GM23338 (cell line): ENCODE results near the gene FAM117B. TPM values are rescaled to one million over a fixed set of nuclear protein-coding genes. Genes with fewer than 3 reads are reported as not detected.

Source experiments
- ATAC-seq: fragments of 200-7000 bp; cut with Tn5 transposase; 3 replicates; pipeline ENCODE4 v1.9.1; 2020
- DNase-seq: peaks from one replicate; pipeline ENCODE4 v3.0.0-alpha.2; 2015; ENCODE audit warnings: low spot score
- H2AFZ ChIP-seq: fragments of 200-600 bp; sonication (generic); 2 replicates; pipeline ENCODE4 v1.8.0; 2016; ENCODE audit warnings: antibody characterized with exemption, mild to moderate bottlenecking, moderate library complexity
- H3F3A ChIP-seq: fragments of 200-600 bp; sonication (generic); replicated peaks from 2 replicates; pipeline ENCODE4 v1.8.0; 2017; ENCODE audit warnings: antibody characterized with exemption, mixed run types, low read depth
- H3K27ac ChIP-seq: fragments of 200-600 bp; sonication (generic); 2 replicates; pipeline ENCODE4 v1.6.1; 2016; ENCODE audit warnings: low read depth
- H3K27me3 ChIP-seq: fragments of 200-600 bp; sonication (generic); 2 replicates; pipeline ENCODE4 v1.8.0; 2016; ENCODE audit warnings: mild to moderate bottlenecking, mixed run types, moderate library complexity; ENCODE audit not compliant: insufficient read depth
- H3K36me3 ChIP-seq: fragments of 200-600 bp; sonication (generic); 2 replicates; pipeline ENCODE4 v1.8.0; 2016; ENCODE audit warnings: mild to moderate bottlenecking; ENCODE audit not compliant: insufficient read depth
- H3K4me1 ChIP-seq: fragments of 200-600 bp; sonication (generic); 2 replicates; pipeline ENCODE4 v1.8.0; 2016; ENCODE audit warnings: mild to moderate bottlenecking, moderate library complexity; ENCODE audit not compliant: insufficient read depth
- H3K4me2 ChIP-seq: fragments of 200-600 bp; sonication (generic); 2 replicates; pipeline ENCODE4 v1.7.1; 2017; ENCODE audit warnings: mixed run types
- H3K4me3 ChIP-seq: fragments of 200-600 bp; sonication (generic); 2 replicates; pipeline ENCODE4 v1.6.1; 2016; ENCODE audit warnings: mixed run types
- H3K79me2 ChIP-seq: fragments of 200-600 bp; sonication (generic); replicated peaks from 2 replicates; pipeline ENCODE4 v1.8.0; 2017; ENCODE audit warnings: mild to moderate bottlenecking; ENCODE audit not compliant: insufficient read depth
- H3K9me2 ChIP-seq: fragments of 200-600 bp; sonication (generic); 2 replicates; pipeline ENCODE4 v1.8.0; 2017; ENCODE audit not compliant: insufficient read depth
- H4K20me1 ChIP-seq: fragments of 200-600 bp; sonication (generic); replicated peaks from 2 replicates; pipeline ENCODE4 v1.8.0; 2017; ENCODE audit warnings: mild to moderate bottlenecking; ENCODE audit not compliant: insufficient read depth
- H3K27ac Mint-ChIP-seq: 2 replicates; pipeline ENCODE4 v1.8.0; 2020; ENCODE audit warnings: inconsistent platforms, mild to moderate bottlenecking, moderate library complexity, mixed read lengths
- H3K27me3 Mint-ChIP-seq: 3 replicates; pipeline ENCODE4 v1.8.0; 2022; ENCODE audit warnings: low read depth, mild to moderate bottlenecking, moderate library complexity, mixed read lengths, inconsistent platforms; ENCODE audit not compliant: insufficient read depth, poor library complexity
- H3K36me3 Mint-ChIP-seq: 3 replicates; pipeline ENCODE4 v1.8.0; 2021; ENCODE audit warnings: low read depth, mild to moderate bottlenecking, inconsistent platforms, moderate library complexity, mixed read lengths
- H3K4me1 Mint-ChIP-seq: 3 replicates; pipeline ENCODE4 v1.8.0; 2020; ENCODE audit warnings: mild to moderate bottlenecking, inconsistent platforms, mixed read lengths
- H3K4me3 Mint-ChIP-seq: 3 replicates; pipeline ENCODE4 v1.8.0; 2021; ENCODE audit warnings: moderate library complexity, mild to moderate bottlenecking, inconsistent platforms, mixed read lengths
- H3K9me3 Mint-ChIP-seq: 3 replicates; pipeline ENCODE4 v1.8.0; 2020; ENCODE audit warnings: moderate library complexity, mild to moderate bottlenecking, inconsistent platforms, mixed read lengths
- CREB1 ChIP-seq: fragments of 250-450 bp; sonication (Bioruptor Pico); IDR thresholded peaks from 2 replicates; pipeline ENCODE4 v1.5.0; 2020; ENCODE audit warnings: low read depth, mild to moderate bottlenecking, moderate library complexity
- EZH2phosphoT487 ChIP-seq: fragments of 200-600 bp; sonication (generic); IDR thresholded peaks from one replicate; pipeline ENCODE4 v1.8.1; 2018; ENCODE audit warnings: antibody characterized with exemption; ENCODE audit not compliant: unreplicated experiment
- JUNB ChIP-seq: IDR thresholded peaks from one replicate; pipeline ENCODE4 v1.6.1; 2016; ENCODE audit warnings: antibody characterized with exemption; ENCODE audit not compliant: unreplicated experiment
- NANOG ChIP-seq: IDR thresholded peaks from 2 replicates; pipeline ENCODE4 v1.6.1; 2016; ENCODE audit warnings: antibody characterized with exemption, borderline replicate concordance
- POLR2AphosphoS5 ChIP-seq: IDR thresholded peaks from 2 replicates; pipeline ENCODE4 v1.6.1; 2016; ENCODE audit warnings: antibody characterized with exemption, low read depth
- STAT1 ChIP-seq: IDR thresholded peaks from one replicate; pipeline ENCODE4 v1.6.1; 2016; ENCODE audit warnings: antibody characterized with exemption; ENCODE audit not compliant: unreplicated experiment
- ZNF331 ChIP-seq: fragments of 250-450 bp; sonication (Bioruptor Pico); IDR thresholded peaks from 2 replicates; pipeline ENCODE4 v1.5.0; 2020; ENCODE audit warnings: low read depth, mild to moderate bottlenecking, moderate library complexity
- polyA plus RNA-seq: library from polyadenylated mRNA; unstranded; fragments of >200 nt; fragmentation: Nextera tagmentation; extraction: Ambion mirVana; gene quantifications from 2 replicates; pipeline ENCODE4 v1.2.1, GENCODE V29; 2016
- total RNA-seq: library from RNA; depleted of rRNA; stranded (reverse); fragments of >200 nt; shearing (Covaris generic); gene quantifications from 2 replicates; pipeline ENCODE4 v1.2.3, GENCODE V29; 2014
- TF ChIP-seq, protein P1 (sequence below), 2 experiments: fragments of 200-600 bp in 1 of 2; sonication (generic) in 1 of 2; conservative IDR thresholded peaks; 2 replicates each; pipeline versions ENCODE4 v1.5.1 to v1.6.1; 2016 to 2017; ENCODE audit warnings: antibody characterized with exemption in 2 of 2, low read depth in 2 of 2, mild to moderate bottlenecking in 2 of 2, moderate library complexity in 1 of 2
- TF ChIP-seq, protein P2 (sequence below): IDR thresholded peaks from one replicate; pipeline ENCODE4 v1.6.1; 2018; ENCODE audit warnings: antibody characterized with exemption; ENCODE audit not compliant: unreplicated experiment
- TF ChIP-seq, protein P3 (sequence below): fragments of 250-450 bp; sonication (Bioruptor Pico); IDR thresholded peaks from 2 replicates; pipeline ENCODE4 v1.5.0; 2020; ENCODE audit warnings: mild to moderate bottlenecking, moderate library complexity

FAM117B gene
- total and polyA plus RNA-seq, 2 experiments from 2014 or later = 8.4 to 23.0 TPM

DNA sequence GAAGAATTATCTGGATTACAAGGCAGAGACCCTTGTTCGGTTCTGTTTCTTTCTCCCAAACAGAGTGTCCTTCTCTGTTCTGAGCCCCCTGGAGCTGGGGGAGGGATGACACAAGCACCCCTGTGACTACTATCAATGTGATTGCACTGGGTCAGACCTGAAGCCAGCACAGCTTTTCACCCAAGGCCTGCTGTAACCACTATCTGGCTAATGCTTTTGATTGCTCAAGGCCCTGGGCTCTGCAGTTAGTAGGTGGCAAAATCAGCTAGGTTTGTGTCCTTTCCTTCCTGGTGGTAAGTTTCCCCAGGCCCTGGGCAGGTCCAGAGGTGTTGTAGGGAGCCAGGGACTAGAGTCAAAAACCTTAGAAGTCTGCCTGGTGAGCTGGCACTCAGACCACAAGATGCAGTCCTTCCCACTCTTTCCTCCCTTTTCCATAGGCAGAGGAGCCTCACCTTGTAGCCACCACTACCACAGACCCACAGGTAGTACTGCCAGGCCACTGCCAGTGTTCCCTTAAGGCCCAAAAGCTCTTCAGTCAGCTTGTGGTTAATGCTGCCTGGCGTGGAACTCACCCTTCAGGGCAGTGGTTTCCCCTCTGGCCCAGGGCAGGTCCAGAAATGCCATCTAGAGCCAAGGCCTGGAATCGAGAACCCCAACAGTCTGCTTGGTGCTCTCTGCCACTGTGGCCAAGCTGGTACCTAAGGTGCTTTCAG is 83.0 kb downstream of the FAM117B start (continued):
- no peak for TF ChIP-seq CREB1
- no peak for TF ChIP-seq JUNB
- TF ChIP-seq ZNF331 (CRISPR knock-in tag) = no peak
- TF ChIP-seq POLR2AphosphoS5 = no peak
- TF ChIP-seq NANOG = no peak
- TF ChIP-seq, protein P1, sequence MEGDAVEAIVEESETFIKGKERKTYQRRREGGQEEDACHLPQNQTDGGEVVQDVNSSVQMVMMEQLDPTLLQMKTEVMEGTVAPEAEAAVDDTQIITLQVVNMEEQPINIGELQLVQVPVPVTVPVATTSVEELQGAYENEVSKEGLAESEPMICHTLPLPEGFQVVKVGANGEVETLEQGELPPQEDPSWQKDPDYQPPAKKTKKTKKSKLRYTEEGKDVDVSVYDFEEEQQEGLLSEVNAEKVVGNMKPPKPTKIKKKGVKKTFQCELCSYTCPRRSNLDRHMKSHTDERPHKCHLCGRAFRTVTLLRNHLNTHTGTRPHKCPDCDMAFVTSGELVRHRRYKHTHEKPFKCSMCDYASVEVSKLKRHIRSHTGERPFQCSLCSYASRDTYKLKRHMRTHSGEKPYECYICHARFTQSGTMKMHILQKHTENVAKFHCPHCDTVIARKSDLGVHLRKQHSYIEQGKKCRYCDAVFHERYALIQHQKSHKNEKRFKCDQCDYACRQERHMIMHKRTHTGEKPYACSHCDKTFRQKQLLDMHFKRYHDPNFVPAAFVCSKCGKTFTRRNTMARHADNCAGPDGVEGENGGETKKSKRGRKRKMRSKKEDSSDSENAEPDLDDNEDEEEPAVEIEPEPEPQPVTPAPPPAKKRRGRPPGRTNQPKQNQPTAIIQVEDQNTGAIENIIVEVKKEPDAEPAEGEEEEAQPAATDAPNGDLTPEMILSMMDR (conservative IDR thresholded peaks at IDR 0.05; ENCODE audit: low read depth in 2 of 2) = no peak

DNA sequence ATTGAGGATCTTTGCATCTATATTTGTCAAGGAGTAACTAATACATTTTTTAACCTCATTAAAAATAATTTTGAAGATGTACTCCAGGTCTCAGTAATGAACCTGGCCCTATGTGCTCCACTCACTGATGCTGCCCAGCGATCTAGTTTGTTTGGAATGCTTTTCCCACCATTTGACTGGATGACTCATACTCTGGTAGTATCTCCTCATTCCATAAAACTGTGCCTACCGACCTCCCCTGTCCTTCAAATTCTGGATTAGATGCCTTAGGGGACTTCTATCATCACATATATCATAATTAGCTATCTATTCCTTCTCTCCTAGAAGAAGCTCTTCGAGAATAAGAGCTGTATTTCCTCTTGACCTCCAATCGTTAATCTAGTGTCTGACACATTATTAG is 83.8 kb downstream of the FAM117B start:
- H3K4me3 Mint-ChIP-seq = no peak overlapping the region
- no peak for TF ChIP-seq NANOG
- TF ChIP-seq, protein P1 (conservative IDR thresholded peaks at IDR 0.05; ENCODE audit: low read depth in 2 of 2) = no peak
- TF ChIP-seq POLR2AphosphoS5 = no peak
- TF ChIP-seq, protein P2, sequence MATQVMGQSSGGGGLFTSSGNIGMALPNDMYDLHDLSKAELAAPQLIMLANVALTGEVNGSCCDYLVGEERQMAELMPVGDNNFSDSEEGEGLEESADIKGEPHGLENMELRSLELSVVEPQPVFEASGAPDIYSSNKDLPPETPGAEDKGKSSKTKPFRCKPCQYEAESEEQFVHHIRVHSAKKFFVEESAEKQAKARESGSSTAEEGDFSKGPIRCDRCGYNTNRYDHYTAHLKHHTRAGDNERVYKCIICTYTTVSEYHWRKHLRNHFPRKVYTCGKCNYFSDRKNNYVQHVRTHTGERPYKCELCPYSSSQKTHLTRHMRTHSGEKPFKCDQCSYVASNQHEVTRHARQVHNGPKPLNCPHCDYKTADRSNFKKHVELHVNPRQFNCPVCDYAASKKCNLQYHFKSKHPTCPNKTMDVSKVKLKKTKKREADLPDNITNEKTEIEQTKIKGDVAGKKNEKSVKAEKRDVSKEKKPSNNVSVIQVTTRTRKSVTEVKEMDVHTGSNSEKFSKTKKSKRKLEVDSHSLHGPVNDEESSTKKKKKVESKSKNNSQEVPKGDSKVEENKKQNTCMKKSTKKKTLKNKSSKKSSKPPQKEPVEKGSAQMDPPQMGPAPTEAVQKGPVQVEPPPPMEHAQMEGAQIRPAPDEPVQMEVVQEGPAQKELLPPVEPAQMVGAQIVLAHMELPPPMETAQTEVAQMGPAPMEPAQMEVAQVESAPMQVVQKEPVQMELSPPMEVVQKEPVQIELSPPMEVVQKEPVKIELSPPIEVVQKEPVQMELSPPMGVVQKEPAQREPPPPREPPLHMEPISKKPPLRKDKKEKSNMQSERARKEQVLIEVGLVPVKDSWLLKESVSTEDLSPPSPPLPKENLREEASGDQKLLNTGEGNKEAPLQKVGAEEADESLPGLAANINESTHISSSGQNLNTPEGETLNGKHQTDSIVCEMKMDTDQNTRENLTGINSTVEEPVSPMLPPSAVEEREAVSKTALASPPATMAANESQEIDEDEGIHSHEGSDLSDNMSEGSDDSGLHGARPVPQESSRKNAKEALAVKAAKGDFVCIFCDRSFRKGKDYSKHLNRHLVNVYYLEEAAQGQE = no peak
- TF ChIP-seq JUNB = no peak
- no peak for TF ChIP-seq EZH2phosphoT487
- TF ChIP-seq STAT1 = no peak
- TF ChIP-seq, protein P3, sequence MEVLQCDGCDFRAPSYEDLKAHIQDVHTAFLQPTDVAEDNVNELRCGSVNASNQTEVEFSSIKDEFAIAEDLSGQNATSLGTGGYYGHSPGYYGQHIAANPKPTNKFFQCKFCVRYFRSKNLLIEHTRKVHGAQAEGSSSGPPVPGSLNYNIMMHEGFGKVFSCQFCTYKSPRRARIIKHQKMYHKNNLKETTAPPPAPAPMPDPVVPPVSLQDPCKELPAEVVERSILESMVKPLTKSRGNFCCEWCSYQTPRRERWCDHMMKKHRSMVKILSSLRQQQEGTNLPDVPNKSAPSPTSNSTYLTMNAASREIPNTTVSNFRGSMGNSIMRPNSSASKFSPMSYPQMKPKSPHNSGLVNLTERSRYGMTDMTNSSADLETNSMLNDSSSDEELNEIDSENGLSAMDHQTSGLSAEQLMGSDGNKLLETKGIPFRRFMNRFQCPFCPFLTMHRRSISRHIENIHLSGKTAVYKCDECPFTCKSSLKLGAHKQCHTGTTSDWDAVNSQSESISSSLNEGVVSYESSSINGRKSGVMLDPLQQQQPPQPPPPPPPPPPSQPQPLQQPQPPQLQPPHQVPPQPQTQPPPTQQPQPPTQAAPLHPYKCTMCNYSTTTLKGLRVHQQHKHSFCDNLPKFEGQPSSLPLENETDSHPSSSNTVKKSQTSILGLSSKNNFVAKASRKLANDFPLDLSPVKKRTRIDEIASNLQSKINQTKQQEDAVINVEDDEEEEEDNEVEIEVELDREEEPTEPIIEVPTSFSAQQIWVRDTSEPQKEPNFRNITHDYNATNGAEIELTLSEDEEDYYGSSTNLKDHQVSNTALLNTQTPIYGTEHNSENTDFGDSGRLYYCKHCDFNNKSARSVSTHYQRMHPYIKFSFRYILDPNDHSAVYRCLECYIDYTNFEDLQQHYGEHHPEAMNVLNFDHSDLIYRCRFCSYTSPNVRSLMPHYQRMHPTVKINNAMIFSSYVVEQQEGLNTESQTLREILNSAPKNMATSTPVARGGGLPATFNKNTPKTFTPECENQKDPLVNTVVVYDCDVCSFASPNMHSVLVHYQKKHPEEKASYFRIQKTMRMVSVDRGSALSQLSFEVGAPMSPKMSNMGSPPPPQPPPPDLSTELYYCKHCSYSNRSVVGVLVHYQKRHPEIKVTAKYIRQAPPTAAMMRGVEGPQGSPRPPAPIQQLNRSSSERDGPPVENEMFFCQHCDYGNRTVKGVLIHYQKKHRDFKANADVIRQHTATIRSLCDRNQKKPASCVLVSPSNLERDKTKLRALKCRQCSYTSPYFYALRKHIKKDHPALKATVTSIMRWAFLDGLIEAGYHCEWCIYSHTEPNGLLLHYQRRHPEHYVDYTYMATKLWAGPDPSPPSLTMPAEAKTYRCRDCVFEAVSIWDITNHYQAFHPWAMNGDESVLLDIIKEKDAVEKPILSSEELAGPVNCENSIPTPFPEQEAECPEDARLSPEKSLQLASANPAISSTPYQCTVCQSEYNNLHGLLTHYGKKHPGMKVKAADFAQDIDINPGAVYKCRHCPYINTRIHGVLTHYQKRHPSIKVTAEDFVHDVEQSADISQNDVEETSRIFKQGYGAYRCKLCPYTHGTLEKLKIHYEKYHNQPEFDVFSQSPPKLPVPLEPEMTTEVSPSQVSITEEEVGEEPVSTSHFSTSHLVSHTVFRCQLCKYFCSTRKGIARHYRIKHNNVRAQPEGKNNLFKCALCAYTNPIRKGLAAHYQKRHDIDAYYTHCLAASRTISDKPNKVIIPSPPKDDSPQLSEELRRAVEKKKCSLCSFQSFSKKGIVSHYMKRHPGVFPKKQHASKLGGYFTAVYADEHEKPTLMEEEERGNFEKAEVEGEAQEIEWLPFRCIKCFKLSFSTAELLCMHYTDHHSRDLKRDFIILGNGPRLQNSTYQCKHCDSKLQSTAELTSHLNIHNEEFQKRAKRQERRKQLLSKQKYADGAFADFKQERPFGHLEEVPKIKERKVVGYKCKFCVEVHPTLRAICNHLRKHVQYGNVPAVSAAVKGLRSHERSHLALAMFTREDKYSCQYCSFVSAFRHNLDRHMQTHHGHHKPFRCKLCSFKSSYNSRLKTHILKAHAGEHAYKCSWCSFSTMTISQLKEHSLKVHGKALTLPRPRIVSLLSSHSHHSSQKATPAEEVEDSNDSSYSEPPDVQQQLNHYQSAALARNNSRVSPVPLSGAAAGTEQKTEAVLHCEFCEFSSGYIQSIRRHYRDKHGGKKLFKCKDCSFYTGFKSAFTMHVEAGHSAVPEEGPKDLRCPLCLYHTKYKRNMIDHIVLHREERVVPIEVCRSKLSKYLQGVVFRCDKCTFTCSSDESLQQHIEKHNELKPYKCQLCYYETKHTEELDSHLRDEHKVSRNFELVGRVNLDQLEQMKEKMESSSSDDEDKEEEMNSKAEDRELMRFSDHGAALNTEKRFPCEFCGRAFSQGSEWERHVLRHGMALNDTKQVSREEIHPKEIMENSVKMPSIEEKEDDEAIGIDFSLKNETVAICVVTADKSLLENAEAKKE (CRISPR knock-in tag) = no peak
- no peak for TF ChIP-seq CREB1
- TF ChIP-seq ZNF331 (CRISPR knock-in tag) = no peak

More for the DNA sequence above, 83.8 kb downstream of the FAM117B start:
- Mint-ChIP-seq H3K27me3 (no peaks in the 10 kb centered on the region), H3K9me3 (peaks cover 26% of the 10 kb centered on the region), H3K27ac (no peak overlapping the region), H3K4me1 (peaks cover 3% of the 10 kb centered on the region; the same call in 1 of the 3 replicates), H3K36me3 (peaks cover 20% of the 10 kb centered on the region)
- no peak overlapping the region for H3K4me3 ChIP-seq
- H3K4me1 ChIP-seq = no peaks in the 10 kb centered on the region
- H3K4me2 ChIP-seq = no peak overlapping the region
- no peaks in the 10 kb centered on the region for H3F3A ChIP-seq
- H3K27me3 ChIP-seq = no peaks in the 10 kb centered on the region
- no peak overlapping the region for H2AFZ ChIP-seq
- H3K79me2 ChIP-seq = peaks cover 56% of the 10 kb centered on the region
- H4K20me1 ChIP-seq = no peaks in the 10 kb centered on the region; the same call in 1 of the 2 replicates
- ATAC-seq (no peak), DNase-seq (no peak)
- no peaks in the 10 kb centered on the region for H3K36me3 ChIP-seq
- H3K27ac ChIP-seq = no peak overlapping the region
- no peaks in the 10 kb centered on the region for H3K9me2 ChIP-seq
